Measurements from ENCODE around the gene ADGRG3. TPM values are rescaled to one million over a fixed set of nuclear protein-coding genes. Genes with fewer than 3 reads are reported as not detected.

The ADGRG3 gene
- total and polyA plus RNA-seq, 2 of the 8 experiments (the other 6 are each of a cell fraction or from before 2014, with no cell fraction given) = 0.28 to 0.98 TPM

DNA sequence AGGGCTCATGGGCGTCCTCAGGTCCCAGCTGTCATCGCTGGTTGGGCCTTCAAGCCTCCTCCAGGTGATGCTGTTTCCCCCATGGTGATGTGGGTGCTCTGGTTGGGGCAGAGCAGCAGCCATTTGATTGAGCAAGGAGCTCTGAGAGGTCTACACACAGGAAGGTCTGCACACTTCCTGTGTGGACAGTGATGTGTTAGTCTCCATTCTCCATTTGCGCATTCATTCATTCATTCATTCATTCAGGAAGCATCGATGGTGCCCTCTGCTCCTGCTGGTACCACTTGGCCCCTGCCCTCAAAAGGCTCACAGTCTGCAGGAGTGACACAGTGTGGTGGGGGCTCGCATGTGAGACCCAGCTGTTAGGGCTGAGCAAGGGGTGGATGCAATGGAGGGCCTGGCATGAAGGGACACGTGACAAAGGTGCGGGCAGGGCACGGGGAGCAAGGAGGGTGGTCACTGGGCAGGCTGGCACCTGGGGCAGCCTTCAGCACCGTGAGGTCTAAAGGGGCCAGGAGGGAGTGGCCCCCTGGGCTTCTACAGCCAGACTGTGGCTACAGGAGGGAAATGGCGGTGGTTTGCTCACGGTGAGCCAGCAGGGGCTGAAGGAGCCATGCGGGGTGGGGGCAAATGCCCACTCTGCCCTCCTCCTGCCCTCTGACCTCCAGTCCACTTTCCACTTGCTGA, 1.5 kb downstream of the ADGRG3 start:
- 0 out of 2 replicates have a peak overlapping the region, but pooled peaks have one; percentile 29 for H2BK15ac ChIP-seq (ENCODE audit: low read length)
- no peak overlapping the region for H2BK12ac ChIP-seq (ENCODE audit: low read depth, low read length)
- H3K23me2 ChIP-seq (ENCODE audit: low read depth, low read length) = no peaks in the 10 kb centered on the region
- H3K79me1 ChIP-seq (ENCODE audit: low read depth, low read length) = no peaks in the 10 kb centered on the region
- no peak overlapping the region for H2BK20ac ChIP-seq (ENCODE audit: low read length)
- no peak for FAIRE-seq
- H3K4me1 ChIP-seq (replicated peaks in 1 of 4; ENCODE audit: control insufficient read depth in 3 of 4, insufficient read depth in 4 of 4, low read length in 3 of 4) = peaks cover 0 to 4% (median 0%) of the 10 kb centered on the region in 4 experiments; a peak in 3 of 7 replicates
- no peak overlapping the region for H2AK5ac ChIP-seq (ENCODE audit: low read depth, low read length)
- no peaks in the 10 kb centered on the region for H3K27me3 ChIP-seq (replicated peaks in 1 of 4; ENCODE audit: control insufficient read depth in 3 of 4, extremely low read depth in 1 of 4, insufficient read depth in 3 of 4, low read length in 3 of 4)
- H3K56ac ChIP-seq (replicated peaks; ENCODE audit: insufficient read length, low read depth, low read length) = no peak overlapping the region
- H3K36me3 ChIP-seq (ENCODE audit: control insufficient read depth in 2 of 4, insufficient read depth in 4 of 4, low read length in 3 of 4) = no peaks in the 10 kb centered on the region
- H3K4ac ChIP-seq (replicated peaks; ENCODE audit: insufficient read length, low read depth, low read length) = no peak overlapping the region
- peak overlapping the region; percentile 14; the same call in 1 of the 2 replicates for H4K8ac ChIP-seq (ENCODE audit: extremely low read depth, insufficient read depth, low read length)
- no peak for DNase-seq (ENCODE audit: low read depth in 1 of 2, low spot score in 2 of 2)
- H3K14ac ChIP-seq (ENCODE audit: insufficient read length) = no peak overlapping the region
- H3K18ac ChIP-seq (ENCODE audit: extremely low read depth, low read length) = no peak overlapping the region
- CTCF ChIA-PET (ENCODE audit: partially characterized antibody) = interaction anchor here (0.9 to 6.7 kb wide), 9 partner anchors 16 to 289 kb away, joined by 3 to 47 read pairs (median 5); no protein-coding TSS in a partner anchor
- TF ChIP-seq JUN (IDR thresholded peaks at IDR 0.05; ENCODE audit: low read depth, low read length) (no peak), RAD21 (IDR thresholded peaks at IDR 0.05 in 1 of 2, conservative IDR thresholded peaks at IDR 0.05 in 1 of 2; ENCODE audit: low read depth in 2 of 2, low read length in 2 of 2) (0 out of 4 replicates have a peak, but pooled peaks of 1 of the 2 experiments have one; percentile 4), FOSL1 (IDR thresholded peaks at IDR 0.05; ENCODE audit: insufficient read depth, low read depth, low read length) (no peak)
- POLR2A ChIA-PET (ENCODE audit: partially characterized antibody) = no interaction called here
- H4K91ac ChIP-seq (replicated peaks; ENCODE audit: insufficient read length, low read length) = no peak overlapping the region
- H3K79me2 ChIP-seq (ENCODE audit: control insufficient read depth in 1 of 2, insufficient read depth in 2 of 2, low read length in 2 of 2) = no peaks in the 10 kb centered on the region
- H3K23ac ChIP-seq (ENCODE audit: insufficient read length) = no peak overlapping the region
- no peak overlapping the region for H3K27ac ChIP-seq (ENCODE audit: low read depth, low read length)
- H3K9ac ChIP-seq (replicated peaks in 1 of 4; ENCODE audit: extremely low read depth in 1 of 4, low read depth in 3 of 4, low read length in 3 of 4) = no peak overlapping the region
- WGBS, 2 experiments (ENCODE audit: extremely low coverage in 1 of 2, insufficient coverage in 1 of 2, insufficient read length in 1 of 2, insufficient replicate concordance in 2 of 2, low coverage in 1 of 2, low lambda C conversion rate in 2 of 2, missing lambda C conversion rate in 1 of 2) = 92% methylated on average over 12 of the region's 12 CpGs; no CpG with 5 or more reads in 1 of the 2 experiments
- H4K5ac ChIP-seq (ENCODE audit: insufficient read length, low read depth, low read length) = no peak overlapping the region
- H2AFZ ChIP-seq (ENCODE audit: low read length) = no peak overlapping the region
- no peak overlapping the region for H2BK5ac ChIP-seq (ENCODE audit: low read depth, low read length)
- H3K4me3 ChIP-seq (ENCODE audit: extremely low read depth in 1 of 4, insufficient read depth in 2 of 4, low read depth in 3 of 4, low read length in 4 of 4) = no peak overlapping the region
- H4K20me1 ChIP-seq (replicated peaks in 1 of 2; ENCODE audit: control insufficient read depth in 1 of 2, insufficient read depth in 2 of 2, low read length in 2 of 2) = no peaks in the 10 kb centered on the region
- no peak overlapping the region for H3K4me2 ChIP-seq (ENCODE audit: insufficient read depth in 1 of 2, low read depth in 2 of 2, low read length in 2 of 2)
- H2BK120ac ChIP-seq (replicated peaks; ENCODE audit: low read depth, low read length) = no peak overlapping the region
- H3K9me3 ChIP-seq (ENCODE audit: insufficient read depth in 2 of 2, low read depth in 1 of 2, low read length in 1 of 2) = no peaks in the 10 kb centered on the region
